ENCODE measurements around the gene OR2B2. TPM values are rescaled to one million over a fixed set of nuclear protein-coding genes. Genes with fewer than 3 reads are reported as not detected.

The OR2B2 gene
- total RNA-seq, 1 experiment from 2014 or later, result not detected

DNA sequence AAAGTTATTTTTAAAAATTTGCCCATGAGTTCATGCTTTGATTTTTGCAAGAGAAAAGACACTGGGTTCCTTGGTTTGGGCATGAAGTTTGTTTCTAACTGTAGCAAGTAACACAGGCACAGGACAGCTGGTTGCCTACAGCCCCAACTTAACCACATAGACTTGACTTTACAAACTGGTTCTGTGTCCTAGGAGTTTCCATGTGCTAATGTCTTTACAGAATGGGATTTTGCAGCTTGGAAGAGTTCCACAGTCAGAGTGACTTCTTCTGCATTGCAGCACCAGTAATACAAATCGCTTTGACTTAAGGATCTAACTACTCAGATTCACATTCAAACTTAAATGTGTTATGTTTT lies 44.3 kb downstream of the OR2B2 start:
- DNase-seq (ENCODE audit: extremely low read depth, low read depth), result no peak

DNA sequence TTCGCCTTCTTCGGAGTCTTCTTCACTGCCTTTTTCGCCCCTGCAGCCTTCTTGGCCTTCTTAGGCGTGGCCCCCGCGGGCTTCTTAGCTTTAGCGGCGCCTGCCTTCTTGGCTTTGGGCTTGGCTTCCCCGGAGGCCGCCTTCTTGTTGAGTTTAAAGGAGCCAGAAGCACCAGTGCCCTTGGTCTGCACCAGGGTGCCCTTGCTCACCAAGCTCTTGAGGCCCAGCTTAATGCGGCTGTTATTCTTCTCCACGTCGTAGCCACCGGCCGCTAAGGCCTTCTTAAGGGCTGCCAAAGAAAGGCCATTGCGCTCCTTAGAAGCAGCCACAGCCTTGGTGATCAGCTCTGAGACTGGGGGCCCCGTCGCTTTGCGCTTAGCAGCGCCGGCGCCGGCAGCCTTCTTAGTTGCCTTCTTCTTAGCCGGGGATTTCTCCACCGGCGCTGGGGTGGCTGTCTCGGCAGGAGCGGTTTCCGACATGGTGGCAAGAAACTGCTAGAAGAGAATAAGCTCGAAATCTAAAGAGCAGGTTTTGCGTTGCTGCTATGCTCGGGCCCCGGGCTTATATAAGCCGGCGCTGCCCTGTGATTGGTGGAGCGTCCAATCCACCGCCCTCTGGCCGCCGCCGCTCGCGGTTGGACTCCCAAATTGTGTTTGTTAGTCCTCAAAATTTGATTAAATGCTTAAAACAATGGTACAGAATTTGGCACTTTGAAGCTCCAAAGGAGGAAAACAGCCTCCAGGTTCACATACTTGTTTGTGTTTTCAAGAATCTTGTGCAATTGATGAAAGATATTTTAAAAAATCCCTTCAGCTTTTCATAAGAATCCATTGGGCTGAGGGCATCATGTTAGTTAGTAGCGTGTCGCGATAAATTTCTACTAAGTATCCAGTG lies 44.9 kb downstream of the OR2B2 start:
- DNase-seq (ENCODE audit: extremely low read depth, low read depth), result peak; percentile 54

DNA sequence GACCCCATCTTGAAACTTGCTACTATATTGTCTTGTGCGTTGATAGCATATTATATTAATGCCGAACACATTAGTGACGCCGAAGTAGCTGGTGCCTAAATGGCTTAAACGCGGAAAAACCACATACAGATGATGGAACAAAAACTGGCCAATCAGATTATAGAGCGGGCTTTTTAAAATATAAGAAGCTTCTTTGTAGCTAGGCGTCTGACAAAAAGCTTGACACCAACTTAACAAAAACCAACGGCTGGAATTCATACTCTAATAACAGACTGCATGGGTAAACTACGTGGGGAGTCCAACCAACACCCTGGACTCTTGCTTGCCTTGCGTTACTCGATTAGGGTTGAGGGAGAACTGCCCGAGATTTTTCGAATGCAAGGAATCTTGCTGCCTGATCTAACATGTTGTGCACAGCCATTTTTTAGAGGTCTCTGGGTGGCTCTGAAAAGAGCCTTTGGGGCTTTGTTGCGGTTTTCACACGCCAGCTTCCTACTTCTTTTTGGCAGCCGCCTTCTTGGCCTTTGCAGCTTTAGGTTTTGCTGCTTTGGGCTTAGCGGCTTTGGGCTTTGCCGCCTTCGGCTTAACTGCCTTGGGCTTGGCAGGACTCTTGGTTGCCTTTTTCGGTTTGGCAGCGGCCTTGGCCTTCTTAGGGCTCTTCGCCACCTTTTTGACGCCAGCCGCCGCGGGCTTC lies 45.7 kb downstream of the OR2B2 start:
- peak; percentile 54 for DNase-seq (ENCODE audit: extremely low read depth, low read depth)

DNA sequence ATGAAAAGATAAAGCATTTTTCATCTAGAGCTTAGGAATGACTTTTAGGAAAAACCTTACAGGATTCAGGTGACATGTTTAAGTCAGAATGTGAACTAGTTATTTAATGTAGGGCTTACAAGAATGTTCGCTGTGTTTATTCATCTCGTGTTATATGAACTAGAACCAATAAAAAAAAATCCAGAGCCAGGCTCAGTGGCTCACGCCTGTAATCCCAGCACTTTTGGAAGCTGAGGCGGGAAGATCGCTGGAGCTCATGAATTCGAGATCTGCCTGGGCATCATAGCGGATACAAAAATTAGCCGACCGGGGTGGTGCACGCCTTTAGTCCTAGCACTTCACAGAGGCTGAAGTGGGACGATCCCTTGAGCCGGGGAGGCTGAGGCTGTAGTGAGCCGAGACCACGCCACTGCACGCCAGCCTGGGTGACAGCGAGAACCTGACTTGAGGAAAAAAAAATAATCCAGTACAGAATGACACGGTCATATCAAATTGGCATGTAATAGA lies 46.3 kb downstream of the OR2B2 start:
- peak; percentile 5 for DNase-seq (ENCODE audit: extremely low read depth, low read depth)

DNA sequence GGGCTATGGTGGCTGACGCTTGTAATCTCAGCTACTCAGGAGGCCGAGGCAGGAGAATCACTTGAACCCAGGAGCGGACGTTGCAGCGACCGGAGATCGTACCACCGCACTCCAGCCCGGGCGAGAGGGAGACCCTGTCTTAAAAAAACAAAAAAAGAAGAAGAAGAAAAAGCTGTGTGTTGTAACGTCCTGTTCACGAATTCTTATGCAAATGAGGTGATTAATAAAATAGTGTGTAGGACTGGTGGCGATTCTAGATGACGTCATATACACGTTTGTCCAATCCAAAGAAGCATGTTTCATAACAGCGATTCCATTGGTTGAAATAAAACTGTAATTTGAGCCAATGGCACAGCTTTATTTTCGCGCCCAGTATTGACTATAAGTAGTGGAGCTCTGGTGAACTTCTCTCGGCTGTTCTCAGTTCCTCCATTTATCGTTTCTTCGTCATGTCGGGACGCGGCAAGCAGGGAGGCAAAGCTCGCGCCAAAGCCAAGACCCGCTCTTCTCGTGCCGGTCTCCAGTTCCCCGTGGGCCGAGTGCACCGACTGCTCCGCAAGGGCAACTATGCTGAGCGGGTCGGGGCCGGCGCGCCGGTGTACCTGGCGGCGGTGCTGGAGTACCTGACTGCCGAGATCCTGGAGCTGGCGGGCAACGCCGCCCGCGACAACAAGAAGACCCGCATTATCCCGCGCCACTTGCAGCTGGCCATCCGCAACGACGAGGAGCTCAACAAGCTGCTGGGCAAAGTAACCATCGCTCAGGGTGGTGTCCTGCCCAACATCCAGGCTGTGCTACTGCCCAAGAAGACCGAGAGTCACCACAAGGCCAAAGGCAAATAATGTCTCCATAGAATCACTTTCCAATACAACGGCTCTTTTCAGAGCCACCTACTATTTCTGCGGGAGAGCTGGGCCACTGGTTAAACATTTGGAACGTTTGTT lies 47.0 kb downstream of the OR2B2 start:
- peak; percentile 94 for DNase-seq (ENCODE audit: extremely low read depth, low read depth)

DNA sequence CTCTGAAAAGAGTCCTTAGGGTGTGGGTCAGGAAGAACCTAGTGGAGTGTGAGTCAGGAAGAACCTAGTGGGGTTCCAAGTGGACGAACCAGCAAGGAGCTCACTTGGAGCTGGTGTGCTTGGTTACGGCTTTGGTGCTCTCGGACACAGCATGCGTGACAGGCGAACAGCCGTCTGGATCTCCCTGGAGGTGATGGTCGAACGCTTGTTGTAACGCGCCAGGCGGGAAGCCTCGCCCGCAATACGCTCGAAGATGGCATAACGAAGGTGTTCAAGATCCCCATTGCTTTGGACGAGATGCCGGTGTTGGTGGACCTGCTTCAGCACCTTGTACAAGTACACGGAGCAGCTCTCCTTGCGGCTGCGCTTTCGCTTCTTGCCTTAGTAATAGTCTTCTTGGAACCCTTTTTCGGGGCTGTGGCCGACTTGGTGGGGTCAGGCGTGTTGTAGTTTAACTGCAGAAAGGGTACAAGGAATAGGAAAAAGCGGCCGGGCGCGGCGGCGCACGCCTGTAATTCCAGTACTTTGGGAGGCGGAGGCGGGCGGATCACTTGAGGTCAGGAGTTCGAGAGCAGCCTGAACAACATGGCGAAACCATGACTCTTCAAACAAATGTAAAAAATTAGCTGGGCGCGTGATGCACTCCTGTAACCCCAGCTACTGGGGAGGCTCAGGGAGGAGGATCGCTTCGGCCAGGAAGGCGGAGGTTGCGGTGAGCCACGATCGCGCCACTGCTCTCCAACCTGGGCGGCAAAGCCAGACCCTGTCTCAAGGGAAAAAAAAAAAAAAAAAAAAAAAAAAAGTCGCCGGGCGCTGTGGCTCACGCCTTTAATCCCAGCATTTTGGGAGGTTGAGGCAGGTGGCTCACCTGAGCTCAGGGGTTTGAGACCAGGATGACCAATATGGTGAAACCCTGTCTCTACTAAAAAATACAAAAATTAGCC lies 48.0 kb downstream of the OR2B2 start:
- DNase-seq (ENCODE audit: extremely low read depth, low read depth), result no peak

DNA sequence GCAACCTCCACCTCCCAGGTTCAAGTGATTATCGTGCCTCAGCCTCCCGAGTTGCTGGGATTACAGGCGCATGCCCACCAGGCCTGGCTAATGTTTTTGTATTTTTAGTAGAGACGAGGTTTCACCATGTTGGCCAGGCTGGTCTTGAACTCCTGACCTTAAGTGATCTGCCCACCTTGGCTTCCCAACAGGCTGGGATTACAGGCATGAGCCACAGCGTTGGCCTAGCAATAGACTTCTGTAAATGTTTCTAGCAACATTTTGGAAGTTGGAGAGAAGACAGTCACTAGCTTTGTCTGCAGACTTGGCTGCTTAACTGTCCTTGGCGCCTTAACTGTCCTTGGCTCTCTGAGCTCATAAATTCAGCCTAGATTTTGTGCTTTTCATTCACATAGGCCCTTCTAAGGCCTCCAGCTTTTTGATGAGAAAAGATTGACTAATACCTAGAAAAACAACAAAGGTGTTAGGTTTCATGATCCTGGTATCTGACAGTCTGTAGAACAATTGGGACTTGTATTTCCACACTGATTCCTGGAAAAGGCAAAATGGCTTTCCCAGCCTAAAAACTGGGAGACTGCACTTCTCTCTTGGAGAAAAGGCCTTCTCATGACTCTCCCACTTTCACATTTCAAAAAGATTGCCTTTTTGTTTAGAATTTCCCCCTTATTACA lies 49.7 kb downstream of the OR2B2 start:
- no peak for DNase-seq (ENCODE audit: extremely low read depth, low read depth)

DNA sequence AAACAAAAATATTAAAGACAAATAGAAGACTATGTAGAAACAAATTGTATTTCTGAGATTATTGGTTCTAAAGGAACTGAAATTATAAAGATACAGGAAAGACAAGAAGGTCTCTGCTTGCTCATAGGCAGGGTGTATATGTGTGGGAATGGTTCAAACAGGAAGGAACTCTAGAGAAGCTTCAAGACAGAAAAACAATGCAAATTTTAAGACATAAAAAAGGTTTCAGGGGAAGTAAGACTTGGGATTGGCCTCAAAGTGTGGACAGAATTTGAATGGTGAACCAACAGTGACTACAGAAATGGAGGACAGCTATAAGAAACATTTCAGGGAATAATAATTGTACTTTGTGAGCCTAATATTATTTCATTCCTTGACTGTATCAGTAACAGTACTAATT lies 50.3 kb downstream of the OR2B2 start:
- DNase-seq (ENCODE audit: extremely low read depth, low read depth), result no peak

DNA sequence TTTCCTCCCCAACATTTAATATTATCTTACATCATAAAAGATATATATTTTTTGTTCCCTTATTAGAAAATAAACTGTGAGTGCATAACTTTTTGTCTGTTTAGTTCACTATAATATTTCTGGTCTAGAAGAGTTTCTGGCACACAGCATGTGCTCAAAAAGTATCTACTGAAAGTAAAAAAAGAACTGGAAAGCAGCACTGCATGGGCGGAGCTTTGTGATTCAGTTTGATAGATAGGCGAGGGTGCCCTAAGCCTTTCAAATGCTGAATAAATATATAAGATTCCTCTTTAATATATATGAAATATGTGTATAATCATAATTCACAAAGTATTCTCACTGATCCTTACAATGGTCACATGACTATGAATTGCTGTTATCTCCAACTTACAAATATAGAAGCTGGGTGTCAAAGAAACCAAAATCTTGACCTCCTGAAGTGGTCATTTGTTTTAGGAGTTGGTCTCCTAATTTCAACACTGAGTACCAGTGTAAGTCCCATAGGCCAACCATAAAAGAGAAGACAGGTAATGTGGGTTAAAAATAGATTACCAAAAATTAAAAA lies 50.8 kb downstream of the OR2B2 start:
- no peak for DNase-seq (ENCODE audit: extremely low read depth, low read depth)

Small RNAs within 50 kb of the gene (small RNA-seq; reads per million reads assigned to genes)
- 0 to 0.12 reads per million in 2 experiments for gene RNU7-26P

Other genes starting within 250 kb of the OR2B2 start
- 0.42 TPM in 1 of 2 replicates, not detected in the other for gene OR2B6, start 44.8 kb upstream of the OR2B2 start, total RNA-seq (2014; rRNA removed; shearing (Covaris generic))
- gene ZNF165, start 168.2 kb upstream of the OR2B2 start, total RNA-seq (2014; rRNA removed; shearing (Covaris generic)), result 0.84 and 1.1 TPM in 2 replicates
- 5.6 and 7.9 TPM in 2 replicates for gene ZSCAN16, start 212.2 kb upstream of the OR2B2 start, total RNA-seq (2014; rRNA removed; shearing (Covaris generic))
- 13.1 and 14.8 TPM in 2 replicates for gene ZKSCAN8, start 229.5 kb upstream of the OR2B2 start, total RNA-seq (2014; rRNA removed; shearing (Covaris generic))

Data from NCI-H460 (cell line).